GM20000 (cell line): ENCODE results near the gene MINDY4B.

Experiments used
- DNase-seq: peaks from one replicate; pipeline ENCODE4 v3.0.0; 2012; ENCODE audit warnings: low spot score
- TF ChIP-seq, protein P1 (sequence below): IDR thresholded peaks from 2 replicates; pipeline ENCODE4 v1.5.1; 2012; ENCODE audit warnings: mild to moderate bottlenecking, control low read depth; ENCODE audit errors: extremely low read depth, missing control alignments

MINDY4B gene

DNA sequence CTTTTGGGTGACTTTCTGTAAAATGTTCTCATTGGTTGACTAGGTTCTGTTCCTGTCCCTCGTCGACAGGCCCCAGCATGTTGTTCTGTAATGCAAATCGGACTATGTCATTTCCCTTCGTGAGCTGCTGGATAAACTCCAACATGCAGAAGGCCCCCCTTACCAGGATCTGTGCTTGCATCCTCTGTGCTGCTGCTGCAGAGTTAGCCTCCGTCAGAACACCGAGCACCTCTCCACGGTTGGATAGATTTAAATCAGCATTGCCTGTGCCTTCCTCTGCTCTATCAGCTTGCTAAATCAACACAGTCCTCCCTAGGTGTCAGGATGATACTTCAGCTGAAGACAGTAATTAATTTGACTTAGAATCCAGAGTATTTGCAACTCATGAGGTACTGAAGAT, 12.7 kb upstream of the MINDY4B start:
- TF ChIP-seq, protein P1, sequence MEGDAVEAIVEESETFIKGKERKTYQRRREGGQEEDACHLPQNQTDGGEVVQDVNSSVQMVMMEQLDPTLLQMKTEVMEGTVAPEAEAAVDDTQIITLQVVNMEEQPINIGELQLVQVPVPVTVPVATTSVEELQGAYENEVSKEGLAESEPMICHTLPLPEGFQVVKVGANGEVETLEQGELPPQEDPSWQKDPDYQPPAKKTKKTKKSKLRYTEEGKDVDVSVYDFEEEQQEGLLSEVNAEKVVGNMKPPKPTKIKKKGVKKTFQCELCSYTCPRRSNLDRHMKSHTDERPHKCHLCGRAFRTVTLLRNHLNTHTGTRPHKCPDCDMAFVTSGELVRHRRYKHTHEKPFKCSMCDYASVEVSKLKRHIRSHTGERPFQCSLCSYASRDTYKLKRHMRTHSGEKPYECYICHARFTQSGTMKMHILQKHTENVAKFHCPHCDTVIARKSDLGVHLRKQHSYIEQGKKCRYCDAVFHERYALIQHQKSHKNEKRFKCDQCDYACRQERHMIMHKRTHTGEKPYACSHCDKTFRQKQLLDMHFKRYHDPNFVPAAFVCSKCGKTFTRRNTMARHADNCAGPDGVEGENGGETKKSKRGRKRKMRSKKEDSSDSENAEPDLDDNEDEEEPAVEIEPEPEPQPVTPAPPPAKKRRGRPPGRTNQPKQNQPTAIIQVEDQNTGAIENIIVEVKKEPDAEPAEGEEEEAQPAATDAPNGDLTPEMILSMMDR: no peak
- DNase-seq: no peak

DNA sequence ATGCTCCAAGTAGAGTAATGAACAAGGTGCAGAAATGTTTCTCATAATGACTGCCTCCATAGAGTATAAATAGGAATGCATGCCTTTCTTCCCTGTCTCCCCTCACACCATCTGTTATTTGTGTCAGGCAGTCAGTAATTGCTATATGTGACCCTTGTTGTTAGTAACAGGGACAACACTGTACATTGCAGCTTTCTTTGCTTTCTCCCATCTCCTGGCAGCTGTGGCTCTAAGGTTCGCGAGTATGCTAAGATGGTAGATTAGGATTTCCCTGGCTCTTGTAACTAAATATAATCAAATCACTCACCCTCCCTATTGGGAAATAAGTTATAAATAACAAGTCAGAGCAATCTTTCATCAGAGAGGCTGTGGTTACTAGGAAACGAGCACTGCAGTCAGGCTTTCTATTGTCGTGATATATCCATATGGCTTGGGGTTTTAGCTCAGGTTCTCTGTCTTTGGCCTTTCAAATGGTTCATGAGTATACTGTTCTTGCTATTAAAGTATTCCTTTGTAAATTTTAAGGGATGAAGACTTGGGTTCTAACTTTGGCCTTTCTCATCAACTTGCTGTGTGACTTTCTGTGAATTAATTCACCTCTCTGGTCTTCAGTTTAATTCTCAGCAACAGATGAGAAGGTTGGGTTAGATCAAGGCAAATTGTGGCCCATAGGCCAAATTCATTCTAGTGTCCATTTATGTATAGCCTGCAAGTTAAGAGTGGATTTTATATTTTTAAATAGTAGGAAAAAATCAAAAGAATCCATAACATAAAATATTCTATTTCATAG, 8.1 kb upstream of the MINDY4B start:
- TF ChIP-seq, protein P1: no peak
- no peak for DNase-seq

DNA sequence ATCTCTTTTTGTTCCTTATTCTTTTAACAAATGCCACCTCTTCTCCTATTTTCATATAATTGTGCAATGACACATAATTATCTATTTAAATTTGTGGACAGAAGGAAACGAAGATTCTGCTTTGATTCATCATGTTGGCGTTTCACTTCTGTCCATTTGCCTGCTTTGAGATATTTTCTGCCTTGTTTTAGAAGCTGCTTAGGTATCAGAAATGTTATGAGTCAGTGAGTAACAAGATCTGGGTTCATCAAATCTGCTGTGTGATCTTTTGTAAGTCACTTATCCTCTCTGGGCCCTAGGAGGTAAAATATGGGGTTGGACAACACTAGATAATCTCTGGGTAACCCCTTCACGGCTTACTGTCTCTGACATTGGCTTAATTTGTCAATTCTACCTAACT, 7.3 kb upstream of the MINDY4B start:
- no peak for DNase-seq
- TF ChIP-seq, protein P1: no peak

DNA sequence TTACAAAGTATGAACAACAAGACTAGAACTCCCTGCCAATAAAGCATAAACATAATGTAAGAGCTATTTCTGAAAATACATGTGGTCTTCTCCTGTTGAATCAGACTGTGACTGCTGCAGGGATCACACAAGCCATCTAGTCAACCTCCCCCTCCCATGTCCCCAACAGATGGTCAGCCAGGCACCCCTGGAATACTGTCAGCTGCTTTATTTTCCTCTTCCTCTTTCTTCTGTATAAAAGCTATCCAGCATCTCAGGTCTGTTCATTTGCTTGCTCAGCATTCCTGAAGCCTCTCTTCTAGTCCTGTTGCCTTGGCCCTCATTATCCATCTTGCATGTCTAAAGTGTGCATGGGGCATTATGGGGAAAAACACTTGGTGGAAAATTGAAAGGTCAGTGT, 6.5 kb upstream of the MINDY4B start:
- DNase-seq: no peak
- TF ChIP-seq, protein P1: no peak

DNA sequence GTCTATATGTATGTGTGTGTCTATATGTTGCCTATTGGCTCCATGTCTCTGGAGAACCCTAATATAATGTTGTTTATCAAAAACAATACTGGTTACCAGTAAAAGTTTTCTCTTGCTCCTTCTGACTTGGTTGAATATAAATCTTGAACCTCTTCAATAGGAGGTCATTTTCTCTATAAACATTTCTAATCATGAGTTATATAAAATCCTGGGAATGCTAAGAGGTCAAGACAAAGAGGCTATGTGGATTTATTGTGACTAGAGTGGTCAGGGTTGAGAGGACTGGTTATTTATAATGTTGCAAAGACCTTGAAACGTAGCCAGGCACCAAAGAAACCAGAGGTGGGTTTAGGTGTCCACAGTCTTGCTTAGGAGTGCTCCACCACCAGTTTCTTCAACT, 1.2 kb upstream of the MINDY4B start:
- no peak for DNase-seq
- TF ChIP-seq, protein P1: no peak

DNA sequence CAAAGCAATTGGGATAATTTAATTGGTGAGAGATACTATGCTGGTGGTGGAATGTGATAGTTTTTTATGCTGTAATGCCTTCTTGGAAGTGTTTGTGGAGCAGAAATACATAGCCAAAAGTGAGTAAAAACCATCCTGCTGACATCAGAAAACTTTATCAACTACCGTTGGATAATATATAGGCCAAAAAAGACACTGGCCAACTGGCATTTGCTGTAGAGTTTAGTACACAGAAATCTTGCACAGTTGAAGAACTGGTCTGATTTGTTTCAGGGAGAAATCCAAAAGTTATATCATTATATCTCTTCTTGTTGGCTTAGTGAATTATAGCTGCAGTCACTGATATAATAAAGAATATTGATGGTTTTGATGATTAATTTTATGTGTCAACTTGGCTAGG, 507 bp upstream of the MINDY4B start:
- no peak for DNase-seq
- TF ChIP-seq, protein P1: no peak

DNA sequence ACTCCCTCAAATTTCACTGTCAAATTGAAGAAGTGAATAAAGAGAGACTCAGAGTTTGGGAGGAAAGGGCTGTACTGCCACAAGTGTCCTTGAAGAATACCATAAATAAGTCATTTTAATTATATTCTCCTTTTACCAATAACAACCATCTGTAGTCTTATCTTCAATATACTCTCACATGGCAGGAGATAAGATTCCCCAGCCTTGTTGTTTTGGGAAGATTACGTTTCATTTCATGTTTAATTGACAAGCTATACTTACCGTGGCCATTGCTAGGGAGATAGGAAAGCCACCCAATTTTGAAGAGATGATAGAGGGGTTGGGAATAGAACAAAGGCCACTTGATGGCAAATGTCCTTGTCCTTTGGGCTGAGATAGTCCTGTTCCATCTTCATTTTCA, 2.3 kb downstream of the MINDY4B start:
- no peak for DNase-seq
- TF ChIP-seq, protein P1: no peak
